Activated naive CD4-positive, alpha-beta T cell treated with anti-CD3 and anti-CD28 coated beads for 36 hours (primary cell): ENCODE results near the gene GRIK4. TPM values are rescaled to one million over a fixed set of nuclear protein-coding genes. Genes with fewer than 3 reads are reported as not detected.
"Not testable (repeated sequence)": the region's sequence is repeated elsewhere in the genome, so short reads cannot be mapped to it uniquely, and the experiment has no call there.

Source experiments
- CTCF ChIA-PET: fragments of 350-600 bp; sonication (Branson Sonifier 250); formaldehyde crosslinking; loops from one replicate; lab custom pipeline; 2021; ENCODE audit warnings: antibody characterized with exemption; lab: Charles Lee
- DNase-seq: peaks from one replicate; pipeline ENCODE4 v3.0.0-alpha.2; 2020
- H3K27ac Mint-ChIP-seq: one replicate; pipeline ENCODE4 v1.8.0; 2021; ENCODE audit warnings: mild to moderate bottlenecking, mixed read lengths
- H3K27me3 Mint-ChIP-seq: one replicate; pipeline ENCODE4 v1.8.0; 2021; ENCODE audit warnings: low read depth, mixed read lengths
- H3K36me3 Mint-ChIP-seq: one replicate; pipeline ENCODE4 v1.8.0; 2021; ENCODE audit warnings: low read depth, mixed read lengths
- H3K4me1 Mint-ChIP-seq: one replicate; pipeline ENCODE4 v1.8.0; 2021; ENCODE audit warnings: low read depth, mixed read lengths
- H3K4me3 Mint-ChIP-seq: one replicate; pipeline ENCODE4 v1.8.0; 2021; ENCODE audit warnings: mild to moderate bottlenecking, moderate library complexity, mixed read lengths
- H3K9me3 Mint-ChIP-seq: one replicate; pipeline ENCODE4 v1.8.0; 2021; ENCODE audit warnings: mixed read lengths
- intact Hi-C: fragments of 100-400 bp; cut with micrococcal nuclease; formaldehyde crosslinking; loops from one replicate; pipeline ENCODE4 v1.15.1; 2023
- total RNA-seq, 2 experiments: library from RNA; stranded (reverse); gene quantifications; one replicate each; pipeline ENCODE4 v1.2.3, GENCODE V29; 2021

The GRIK4 gene
- total RNA-seq, 2 experiments from 2014 or later: not detected

GRCh38 chr11:120577041-120577440 lies 65.5 kb downstream of the GRIK4 start:
- no peak overlapping the region for H3K27ac Mint-ChIP-seq
- H3K4me3 Mint-ChIP-seq: no peak overlapping the region
- H3K9me3 Mint-ChIP-seq: no peaks in the 10 kb centered on the region
- intact Hi-C loops: no loop called here
- no peaks in the 10 kb centered on the region for H3K36me3 Mint-ChIP-seq
- H3K27me3 Mint-ChIP-seq: peaks cover 26% of the 10 kb centered on the region
- DNase-seq: no peak
- no peaks in the 10 kb centered on the region for H3K4me1 Mint-ChIP-seq
- CTCF ChIA-PET: no interaction called here

GRCh38 chr11:120577624-120578363 lies 66.2 kb downstream of the GRIK4 start:
- Mint-ChIP-seq H3K27ac (no peak overlapping the region), H3K4me1 (no peaks in the 10 kb centered on the region), H3K27me3 (peaks cover 22% of the 10 kb centered on the region), H3K36me3 (no peaks in the 10 kb centered on the region), H3K4me3 (no peak overlapping the region), H3K9me3 (no peaks in the 10 kb centered on the region)
- CTCF ChIA-PET: no interaction called here
- no peak for DNase-seq
- intact Hi-C loops: no loop called here

- Mint-ChIP-seq H3K4me1 (no peaks in the 10 kb centered on the region), H3K4me3 (no peak overlapping the region), H3K27ac (no peak overlapping the region), H3K36me3 (no peaks in the 10 kb centered on the region), H3K9me3 (no peaks in the 10 kb centered on the region), H3K27me3 (peaks cover 29% of the 10 kb centered on the region)
- DNase-seq: no peak
- intact Hi-C loops: no loop called here
- CTCF ChIA-PET: no interaction called here
These were observed 67.1 kb downstream of the GRIK4 start for GRCh38 chr11:120578596-120579154.

GRCh38 chr11:120579611-120580031 lies 68.1 kb downstream of the GRIK4 start:
- no peak for DNase-seq
- H3K27me3 Mint-ChIP-seq: peaks cover 34% of the 10 kb centered on the region
- no peaks in the 10 kb centered on the region for H3K36me3 Mint-ChIP-seq
- no peaks in the 10 kb centered on the region for H3K4me1 Mint-ChIP-seq
- intact Hi-C loops: no loop called here
- H3K27ac Mint-ChIP-seq: no peak overlapping the region
- CTCF ChIA-PET: no interaction called here
- H3K4me3 Mint-ChIP-seq: no peak overlapping the region
- H3K9me3 Mint-ChIP-seq: peaks cover 4% of the 10 kb centered on the region

GRCh38 chr11:120581313-120581712 lies 69.8 kb downstream of the GRIK4 start:
- intact Hi-C loops: no loop called here
- Mint-ChIP-seq H3K36me3 (no peaks in the 10 kb centered on the region), H3K4me3 (no peak overlapping the region), H3K4me1 (no peaks in the 10 kb centered on the region), H3K9me3 (peaks cover 6% of the 10 kb centered on the region), H3K27ac (no peak overlapping the region), H3K27me3 (peaks cover 30% of the 10 kb centered on the region)
- CTCF ChIA-PET: no interaction called here
- no peak for DNase-seq

GRCh38 chr11:120582535-120582934 lies 71.0 kb downstream of the GRIK4 start:
- H3K9me3 Mint-ChIP-seq, CTCF ChIA-PET, DNase-seq, H3K4me1 Mint-ChIP-seq, H3K36me3 Mint-ChIP-seq, H3K4me3 Mint-ChIP-seq, intact Hi-C loops, H3K27ac Mint-ChIP-seq: not testable (repeated sequence)
- H3K27me3 Mint-ChIP-seq: peaks cover 31% of the 10 kb centered on the region

- Mint-ChIP-seq H3K36me3 (no peaks in the 10 kb centered on the region), H3K27ac (no peak overlapping the region), H3K4me1 (no peaks in the 10 kb centered on the region), H3K27me3 (peaks cover 27% of the 10 kb centered on the region), H3K9me3 (peaks cover 6% of the 10 kb centered on the region), H3K4me3 (no peak overlapping the region)
- CTCF ChIA-PET: no interaction called here
- intact Hi-C loops: no loop called here
- DNase-seq: no peak
These were observed 74.5 kb downstream of the GRIK4 start for GRCh38 chr11:120586072-120586471.

GRCh38 chr11:120586728-120587127 lies 75.2 kb downstream of the GRIK4 start:
- H3K9me3 Mint-ChIP-seq: peaks cover 6% of the 10 kb centered on the region
- CTCF ChIA-PET: no interaction called here
- DNase-seq: no peak
- no peaks in the 10 kb centered on the region for H3K36me3 Mint-ChIP-seq
- intact Hi-C loops: no loop called here
- no peak overlapping the region for H3K27ac Mint-ChIP-seq
- no peak overlapping the region for H3K4me3 Mint-ChIP-seq
- no peaks in the 10 kb centered on the region for H3K4me1 Mint-ChIP-seq
- peaks cover 24% of the 10 kb centered on the region for H3K27me3 Mint-ChIP-seq

- intact Hi-C loops: no loop called here
- H3K27ac Mint-ChIP-seq: no peak overlapping the region
- H3K4me1 Mint-ChIP-seq: no peaks in the 10 kb centered on the region
- CTCF ChIA-PET: no interaction called here
- H3K36me3 Mint-ChIP-seq: no peaks in the 10 kb centered on the region
- no peak for DNase-seq
- H3K4me3 Mint-ChIP-seq: no peak overlapping the region
- H3K9me3 Mint-ChIP-seq: peaks cover 6% of the 10 kb centered on the region
- H3K27me3 Mint-ChIP-seq: peaks cover 24% of the 10 kb centered on the region
These were observed 75.8 kb downstream of the GRIK4 start for GRCh38 chr11:120587299-120587698.

- Mint-ChIP-seq H3K36me3 (no peaks in the 10 kb centered on the region), H3K27ac (no peak overlapping the region), H3K4me3 (no peak overlapping the region), H3K9me3 (peaks cover 2% of the 10 kb centered on the region), H3K4me1 (no peaks in the 10 kb centered on the region), H3K27me3 (peaks cover 21% of the 10 kb centered on the region)
- intact Hi-C loops: no loop called here
- CTCF ChIA-PET: no interaction called here
- DNase-seq: no peak
These were observed 77.8 kb downstream of the GRIK4 start for GRCh38 chr11:120589376-120589775.

GRCh38 chr11:120590472-120590871 lies 78.9 kb downstream of the GRIK4 start:
- Mint-ChIP-seq H3K9me3 (no peaks in the 10 kb centered on the region), H3K36me3 (no peaks in the 10 kb centered on the region), H3K4me3 (no peak overlapping the region), H3K27me3 (peaks cover 17% of the 10 kb centered on the region), H3K27ac (no peak overlapping the region), H3K4me1 (no peaks in the 10 kb centered on the region)
- intact Hi-C loops: no loop called here
- CTCF ChIA-PET: no interaction called here
- no peak for DNase-seq

GRCh38 chr11:120594746-120595145 lies 83.2 kb downstream of the GRIK4 start:
- CTCF ChIA-PET: no interaction called here
- Mint-ChIP-seq H3K4me1 (no peaks in the 10 kb centered on the region), H3K4me3 (no peak overlapping the region), H3K27ac (no peak overlapping the region), H3K27me3 (peaks cover 18% of the 10 kb centered on the region), H3K36me3 (no peaks in the 10 kb centered on the region), H3K9me3 (no peaks in the 10 kb centered on the region)
- no peak for DNase-seq
- intact Hi-C loops: no loop called here

GRCh38 chr11:120595557-120595956 lies 84.0 kb downstream of the GRIK4 start:
- H3K4me3 Mint-ChIP-seq: no peak overlapping the region

More at GRCh38 chr11:120595557-120595956, 84.0 kb downstream of the GRIK4 start:
- Mint-ChIP-seq H3K9me3 (no peaks in the 10 kb centered on the region), H3K4me1 (no peaks in the 10 kb centered on the region), H3K27ac (no peak overlapping the region), H3K36me3 (no peaks in the 10 kb centered on the region), H3K27me3 (peaks cover 18% of the 10 kb centered on the region)
- no peak for DNase-seq
- CTCF ChIA-PET: no interaction called here
- intact Hi-C loops: no loop called here
